HUES64 (cell line): ENCODE measurements around the gene COX7A1. TPM values are rescaled to one million over a fixed set of nuclear protein-coding genes. Genes with fewer than 3 reads are reported as not detected.
"Not testable (repeated sequence)": the region's sequence is repeated elsewhere in the genome, so short reads cannot be mapped to it uniquely, and the experiment has no call there.

Experiments
- H3K27ac ChIP-seq: 2 replicates; pipeline ENCODE4 v1.7.0; 2013; ENCODE audit warnings: low read depth, low read length, inconsistent platforms
- H3K27me3 ChIP-seq: 2 replicates; pipeline ENCODE4 v1.6.1; 2013; ENCODE audit warnings: mild to moderate bottlenecking, low read length; ENCODE audit not compliant: insufficient read depth
- H3K36me3 ChIP-seq: 2 replicates; pipeline ENCODE4 v1.6.1; 2013; ENCODE audit warnings: mild to moderate bottlenecking, low read length; ENCODE audit not compliant: insufficient read depth
- H3K4me1 ChIP-seq: 2 replicates; pipeline ENCODE4 v1.6.1; 2013; ENCODE audit warnings: mild to moderate bottlenecking, low read length, moderate library complexity; ENCODE audit not compliant: insufficient read depth
- H3K4me3 ChIP-seq: 2 replicates; pipeline ENCODE4 v1.5.1; 2013; ENCODE audit warnings: mild to moderate bottlenecking, low read length, moderate library complexity
- H3K9ac ChIP-seq: 2 replicates; pipeline ENCODE4 v1.6.1; 2013; ENCODE audit warnings: mild to moderate bottlenecking, low read depth, low read length
- H3K9me3 ChIP-seq: 2 replicates; pipeline ENCODE4 v1.6.1; 2013; ENCODE audit warnings: low read depth, low read length; ENCODE audit not compliant: insufficient read depth
- WGBS: fragments of 150-250, 120-280 bp; methylation state at CpG from one replicate; pipeline ENCODE4 v1.1.7; 2013; ENCODE audit warnings: missing lambda C conversion rate; 5-methylcytosine and 5-hydroxymethylcytosine counted together
- polyA plus RNA-seq, 2 experiments: library from polyadenylated mRNA; stranded (reverse); fragments of 50-300 nt; gene quantifications; one replicate each; pipeline ENCODE4 v1.2.3, GENCODE V29; 2013

Gene COX7A1
- not detected for polyA plus RNA-seq (2013, experiment 1 of 2)
- not detected for polyA plus RNA-seq (2013, experiment 2 of 2)

GRCh38 chr19:36152352-36153091 is at the start of gene COX7A1:
COX7A1 (minus strand) TSS chr19:36152447; CDS start chr19:36152407, 40 bp downstream.
- Histone ChIP-seq H3K4me3 (no peak within 1 kb of the TSS), H3K4me1 (no peaks in the 10 kb centered on the region), H3K9ac (no peak within 1 kb of the TSS), H3K27me3 (no peaks in the 10 kb centered on the region), H3K9me3 (no peaks in the 10 kb centered on the region), H3K36me3 (peaks cover 47% of the 10 kb centered on the region), H3K27ac (no peak within 1 kb of the TSS)
- 96% methylated on average over 40 of the region's 40 CpGs for WGBS

GRCh38 chr19:36201684-36202083 is 49.4 kb upstream of the COX7A1 start:
- Histone ChIP-seq H3K4me1 (no peaks in the 10 kb centered on the region), H3K36me3 (no peaks in the 10 kb centered on the region), H3K4me3 (no peak overlapping the region), H3K27me3 (no peaks in the 10 kb centered on the region), H3K9ac (no peak overlapping the region), H3K9me3 (no peaks in the 10 kb centered on the region), H3K27ac (no peak overlapping the region)
- WGBS = 95% methylated on average over 6 of the region's 6 CpGs

GRCh38 chr19:36198119-36198518 is 45.9 kb upstream of the COX7A1 start:
- Histone ChIP-seq H3K27ac (no peak overlapping the region), H3K36me3 (0 out of 2 replicates have a peak, but pooled peaks cover 6% of the 10 kb centered on the region), H3K4me1 (no peaks in the 10 kb centered on the region), H3K9me3 (no peaks in the 10 kb centered on the region), H3K27me3 (no peaks in the 10 kb centered on the region), H3K4me3 (no peak overlapping the region), H3K9ac (no peak overlapping the region)
- WGBS = 96% methylated on average over 2 of the region's 2 CpGs

- Histone ChIP-seq H3K27me3 (no peaks in the 10 kb centered on the region), H3K36me3 (0 out of 2 replicates have a peak, but pooled peaks cover 6% of the 10 kb centered on the region), H3K4me3 (no peak overlapping the region), H3K4me1 (no peaks in the 10 kb centered on the region), H3K27ac (no peak overlapping the region), H3K9me3 (no peaks in the 10 kb centered on the region), H3K9ac (no peak overlapping the region)
- WGBS = 93% methylated on average over 2 of the region's 2 CpGs
Observed at GRCh38 chr19:36196249-36196648, 44.0 kb upstream of the COX7A1 start.

- H3K27me3 ChIP-seq, H3K27ac ChIP-seq, H3K9me3 ChIP-seq, H3K9ac ChIP-seq, H3K4me3 ChIP-seq, H3K36me3 ChIP-seq: not testable (repeated sequence)
- H3K4me1 ChIP-seq = peaks cover 14% of the 10 kb centered on the region; the same call in 1 of the 2 replicates
- 98% methylated on average over 5 of the region's 5 CpGs for WGBS
Observed at GRCh38 chr19:36186722-36187121, 34.5 kb upstream of the COX7A1 start.

- H3K9ac ChIP-seq = peak overlapping the region; percentile 54; the same call in 1 of the 2 replicates
- peak overlapping the region; percentile 73 for H3K27ac ChIP-seq
- peaks cover 5% of the 10 kb centered on the region; the same call in 1 of the 2 replicates for H3K36me3 ChIP-seq
- no peaks in the 10 kb centered on the region for H3K9me3 ChIP-seq
- H3K27me3 ChIP-seq = no peaks in the 10 kb centered on the region
- no peak overlapping the region for H3K4me3 ChIP-seq
- 85% methylated on average over 10 of the region's 10 CpGs for WGBS
- H3K4me1 ChIP-seq = peaks cover 14% of the 10 kb centered on the region; the same call in 1 of the 2 replicates
Observed at GRCh38 chr19:36183245-36183628, 31.0 kb upstream of the COX7A1 start.

GRCh38 chr19:36182612-36183244 is 30.5 kb upstream of the COX7A1 start:
- WGBS = 68% methylated on average over 17 of the region's 17 CpGs
- H3K36me3 ChIP-seq = peaks cover 5% of the 10 kb centered on the region; the same call in 1 of the 2 replicates
- no peaks in the 10 kb centered on the region for H3K9me3 ChIP-seq
- H3K27me3 ChIP-seq = no peaks in the 10 kb centered on the region
- peaks cover 14% of the 10 kb centered on the region; the same call in 1 of the 2 replicates for H3K4me1 ChIP-seq
- H3K9ac ChIP-seq = peak overlapping the region; percentile 54; the same call in 1 of the 2 replicates
- H3K4me3 ChIP-seq = no peak overlapping the region
- H3K27ac ChIP-seq = peak overlapping the region; percentile 73

GRCh38 chr19:36179077-36179476 is 26.8 kb upstream of the COX7A1 start:
- not testable (repeated sequence) for H3K27me3 ChIP-seq, H3K9ac ChIP-seq, H3K9me3 ChIP-seq, H3K4me3 ChIP-seq, H3K36me3 ChIP-seq, H3K27ac ChIP-seq
- H3K4me1 ChIP-seq = peaks cover 14% of the 10 kb centered on the region; the same call in 1 of the 2 replicates
- 75% methylated on average over 2 of the region's 2 CpGs for WGBS

GRCh38 chr19:36173846-36174245 is 21.6 kb upstream of the COX7A1 start:
- not testable (repeated sequence) for H3K9me3 ChIP-seq, H3K27me3 ChIP-seq, H3K27ac ChIP-seq, H3K9ac ChIP-seq, H3K4me1 ChIP-seq, H3K36me3 ChIP-seq, H3K4me3 ChIP-seq
- 93% methylated on average over 8 of the region's 8 CpGs for WGBS

- H3K36me3 ChIP-seq = no peaks in the 10 kb centered on the region
- 93% methylated on average over 5 of the region's 5 CpGs for WGBS
- H3K27ac ChIP-seq = no peak overlapping the region
- no peak overlapping the region for H3K9ac ChIP-seq
- H3K9me3 ChIP-seq = no peaks in the 10 kb centered on the region
- no peaks in the 10 kb centered on the region for H3K4me1 ChIP-seq
- H3K27me3 ChIP-seq = no peaks in the 10 kb centered on the region
- no peak overlapping the region for H3K4me3 ChIP-seq
Observed at GRCh38 chr19:36172852-36173251, 20.6 kb upstream of the COX7A1 start.

- Histone ChIP-seq H3K4me3 (no peak overlapping the region), H3K27ac (no peak overlapping the region), H3K9me3 (no peaks in the 10 kb centered on the region), H3K9ac (no peak overlapping the region), H3K4me1 (no peaks in the 10 kb centered on the region), H3K36me3 (no peaks in the 10 kb centered on the region), H3K27me3 (no peaks in the 10 kb centered on the region)
- WGBS = 91% methylated on average over 9 of the region's 9 CpGs
Observed at GRCh38 chr19:36169084-36169760, 17.0 kb upstream of the COX7A1 start.
